ENCODE measurements around the gene IQSEC1.

The IQSEC1 gene

GRCh38 chr3:13049400-13049799, 23.8 kb downstream of the IQSEC1 start:
- H2AFZ ChIP-seq (ENCODE audit: low read depth, low read length, severe bottlenecking): no peak overlapping the region
- no peaks in the 10 kb centered on the region for H3K27me3 ChIP-seq (ENCODE audit: low read length)
- H3K27ac ChIP-seq (ENCODE audit: low read depth, low read length): no peak overlapping the region
- TF ChIP-seq EZH2phosphoT487 (conservative IDR thresholded peaks at IDR 0.05; ENCODE audit: low read length) (no peak), CTCF (IDR thresholded peaks at IDR 0.05; ENCODE audit: insufficient read depth, low read length, poor library complexity, severe bottlenecking) (no peak)
- no peaks in the 10 kb centered on the region for H4K20me1 ChIP-seq (ENCODE audit: low read depth, low read length)
- no peak overlapping the region for H3K4me2 ChIP-seq (ENCODE audit: low read depth, low read length, poor library complexity, severe bottlenecking)
- no peaks in the 10 kb centered on the region for H3F3A ChIP-seq (ENCODE audit: insufficient read depth)
- no peaks in the 10 kb centered on the region for H3K9me2 ChIP-seq (replicated peaks; ENCODE audit: insufficient read depth, low read length)
- H3K36me3 ChIP-seq (ENCODE audit: low read length): no peaks in the 10 kb centered on the region
- no peaks in the 10 kb centered on the region for H3K9me3 ChIP-seq (ENCODE audit: insufficient read depth, low read length)
- H3K4me3 ChIP-seq (ENCODE audit: insufficient read depth, low read length, poor library complexity, severe bottlenecking): no peak overlapping the region
- H3K79me2 ChIP-seq (ENCODE audit: insufficient read depth, low read length): no peaks in the 10 kb centered on the region
- no peak overlapping the region for H3K9ac ChIP-seq (ENCODE audit: low read length)

DNA sequence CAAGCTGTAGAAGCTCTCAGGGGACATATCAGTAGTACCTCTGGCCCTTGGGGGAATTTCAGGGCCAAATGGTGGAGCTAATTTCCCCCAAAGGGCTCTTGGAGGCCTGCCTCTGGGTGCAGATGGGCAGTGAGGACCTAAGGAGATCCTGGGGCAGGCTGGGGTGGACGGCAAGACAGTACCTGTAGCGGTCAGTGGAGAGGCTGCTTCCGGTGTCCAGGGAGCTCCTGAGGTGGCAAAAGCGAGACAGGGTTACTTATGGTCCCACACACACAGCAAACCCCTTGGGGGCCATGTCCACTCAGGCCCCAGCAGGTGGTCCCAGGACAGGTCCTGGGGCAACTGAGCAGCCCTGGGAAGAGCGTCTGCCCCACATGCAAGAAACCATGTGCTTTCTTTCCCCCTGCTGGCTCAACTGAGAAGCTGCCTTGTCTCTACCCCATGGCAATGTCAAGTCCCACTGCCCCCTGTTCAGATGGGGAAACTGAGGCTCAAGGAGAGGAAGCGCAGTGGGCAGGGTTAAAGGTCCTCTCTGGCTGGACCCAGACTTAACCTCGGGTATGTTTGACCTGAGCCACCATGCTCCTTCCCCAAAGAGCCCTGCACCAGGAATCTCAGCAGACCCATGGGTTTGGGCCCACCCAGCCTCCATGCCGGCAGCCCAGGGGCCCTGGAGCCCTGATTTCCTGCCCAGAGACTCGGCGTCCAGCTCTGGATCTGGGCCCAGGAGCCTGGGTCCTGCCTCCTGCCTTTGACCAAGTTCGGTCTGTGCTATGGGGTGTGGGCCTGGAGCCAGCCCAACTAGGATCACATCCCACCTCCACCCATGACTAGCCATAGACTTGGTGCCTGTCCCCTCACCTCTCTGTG, 25.7 kb downstream of the IQSEC1 start:
- Histone ChIP-seq H3K9me3 (ENCODE audit: insufficient read depth, low read length) (no peaks in the 10 kb centered on the region), H3K9ac (ENCODE audit: low read length) (peak overlapping the region; percentile 17; the same call in 1 of the 2 replicates), H3K9me2 (replicated peaks; ENCODE audit: insufficient read depth, low read length) (no peaks in the 10 kb centered on the region), H3K27ac (ENCODE audit: low read depth, low read length) (peak overlapping the region; percentile 21; the same call in 1 of the 2 replicates), H2AFZ (ENCODE audit: low read depth, low read length, severe bottlenecking) (no peak overlapping the region), H3K4me3 (ENCODE audit: insufficient read depth, low read length, poor library complexity, severe bottlenecking) (no peak overlapping the region), H3K79me2 (ENCODE audit: insufficient read depth, low read length) (no peaks in the 10 kb centered on the region), H3F3A (ENCODE audit: insufficient read depth) (no peaks in the 10 kb centered on the region), H4K20me1 (ENCODE audit: low read depth, low read length) (no peaks in the 10 kb centered on the region), H3K4me2 (ENCODE audit: low read depth, low read length, poor library complexity, severe bottlenecking) (peak overlapping the region; percentile 19), H3K36me3 (ENCODE audit: low read length) (no peaks in the 10 kb centered on the region), H3K27me3 (ENCODE audit: low read length) (no peaks in the 10 kb centered on the region)
- TF ChIP-seq EZH2phosphoT487 (conservative IDR thresholded peaks at IDR 0.05; ENCODE audit: low read length): no peak
- no peak for TF ChIP-seq CTCF (IDR thresholded peaks at IDR 0.05; ENCODE audit: insufficient read depth, low read length, poor library complexity, severe bottlenecking)

DNA sequence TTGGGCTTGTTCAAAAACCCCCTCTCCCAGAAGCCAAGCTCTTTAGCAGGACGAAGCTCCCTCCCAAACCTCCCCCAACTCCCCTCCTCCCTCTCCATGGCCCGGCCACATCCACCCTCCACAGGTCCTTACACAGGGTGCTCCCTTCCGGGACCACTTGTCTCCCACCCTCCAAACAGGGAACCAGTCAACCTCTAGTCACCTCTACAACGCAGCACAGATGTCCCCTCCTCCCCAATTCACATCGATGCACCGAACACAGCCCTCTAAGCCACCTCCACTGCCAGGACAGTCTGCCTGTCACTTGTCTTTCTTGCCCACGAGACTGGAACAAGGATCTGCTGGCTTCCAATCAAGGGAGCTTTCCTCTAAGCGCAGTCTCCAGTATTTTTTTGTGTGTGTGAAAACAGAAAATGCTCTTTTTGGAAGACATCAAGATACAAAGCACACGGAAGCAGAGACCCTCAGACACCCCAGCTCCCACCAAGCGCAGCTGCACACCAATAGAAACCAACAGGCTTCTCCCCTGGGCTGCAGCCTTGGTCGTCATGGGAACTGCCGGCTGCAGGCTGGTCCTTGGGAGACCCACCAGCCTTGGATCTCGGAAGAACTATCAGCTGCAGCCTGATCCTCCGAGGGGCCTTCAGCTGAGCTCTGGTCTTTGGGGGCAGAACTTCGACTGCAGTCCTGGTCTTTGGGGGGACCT, 26.5 kb downstream of the IQSEC1 start:
- Histone ChIP-seq H3K9me2 (replicated peaks; ENCODE audit: insufficient read depth, low read length) (no peaks in the 10 kb centered on the region), H3K9me3 (ENCODE audit: insufficient read depth, low read length) (no peaks in the 10 kb centered on the region), H3K4me3 (ENCODE audit: insufficient read depth, low read length, poor library complexity, severe bottlenecking) (no peak overlapping the region), H3K36me3 (ENCODE audit: low read length) (no peaks in the 10 kb centered on the region), H3K4me2 (ENCODE audit: low read depth, low read length, poor library complexity, severe bottlenecking) (peak overlapping the region; percentile 19), H2AFZ (ENCODE audit: low read depth, low read length, severe bottlenecking) (peak overlapping the region; percentile 28), H3K27ac (ENCODE audit: low read depth, low read length) (peak overlapping the region; percentile 21), H3K9ac (ENCODE audit: low read length) (peak overlapping the region; percentile 17; the same call in 1 of the 2 replicates), H3K79me2 (ENCODE audit: insufficient read depth, low read length) (no peaks in the 10 kb centered on the region), H3F3A (ENCODE audit: insufficient read depth) (no peaks in the 10 kb centered on the region), H3K27me3 (ENCODE audit: low read length) (no peaks in the 10 kb centered on the region), H4K20me1 (ENCODE audit: low read depth, low read length) (no peaks in the 10 kb centered on the region)
- no peak for TF ChIP-seq CTCF (IDR thresholded peaks at IDR 0.05; ENCODE audit: insufficient read depth, low read length, poor library complexity, severe bottlenecking)
- TF ChIP-seq EZH2phosphoT487 (conservative IDR thresholded peaks at IDR 0.05; ENCODE audit: low read length): no peak
